Myometrial cell (primary cell): ENCODE measurements around the gene CXCR2. TPM values are rescaled to one million over a fixed set of nuclear protein-coding genes. Genes with fewer than 3 reads are reported as not detected.

Source experiments
- total RNA-seq: library from RNA; depleted of rRNA; stranded (reverse); fragments of >200 nt; gene quantifications from 2 replicates; pipeline ENCODE4 v1.2.3, GENCODE V29; 2015

Gene CXCR2
- total RNA-seq = not detected in 2 replicates

DNA sequence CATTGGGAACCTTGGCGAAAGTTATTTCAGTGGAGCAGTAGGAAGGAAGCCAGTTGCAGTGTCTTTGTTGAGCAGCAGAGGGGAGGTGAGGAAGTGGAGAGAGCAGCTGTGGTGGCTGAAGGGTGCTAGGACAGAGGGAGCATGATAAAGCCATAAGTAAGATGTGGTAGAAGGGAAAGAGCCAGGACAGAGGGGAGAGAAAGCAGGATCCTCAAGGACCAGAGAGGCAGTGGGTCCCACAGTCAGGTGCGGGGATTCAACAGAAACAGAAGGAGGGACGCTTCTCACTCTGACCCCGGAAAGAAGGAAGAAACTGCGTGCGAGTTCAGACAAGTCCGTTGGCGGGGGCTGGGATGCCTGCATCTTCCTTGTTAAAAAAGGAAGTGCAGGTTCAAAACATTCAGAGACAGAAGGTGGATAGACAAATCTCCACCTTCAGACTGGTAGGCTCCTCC lies at the start of gene CXCR2:
Gene CXCR2 (plus strand): TSS at position 403 of the 455 bp plus-strand sequence. CDS start 8,774 bp downstream, outside the sequence.

DNA sequence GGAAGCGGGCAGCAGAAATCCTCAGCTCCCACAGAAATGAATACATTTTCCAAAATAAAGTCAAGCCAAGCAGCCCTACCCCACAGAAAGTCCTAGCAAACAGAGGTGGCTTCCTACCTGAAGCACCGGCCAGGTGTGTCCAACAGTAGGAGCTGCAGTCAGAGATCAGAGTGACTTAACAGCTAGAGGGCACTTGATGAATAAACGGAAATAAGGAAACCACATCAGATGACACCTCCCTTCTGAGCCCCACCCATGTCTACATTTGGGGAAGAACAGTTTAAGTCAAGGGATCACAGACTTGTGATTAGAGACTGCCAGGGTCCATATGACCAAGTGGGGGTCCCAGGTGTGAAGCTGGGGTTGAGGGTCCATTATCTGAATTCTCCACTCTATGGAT lies 41.0 kb downstream of the CXCR2 start, which contains the start of gene CXCR1:
Gene CXCR1 (minus strand): TSS at position 172 of the 400 bp plus-strand sequence. CDS start 1,751 bp downstream, outside the sequence.

Other genes with a start within 250 kb of the CXCR2 start
- 25.9 and 29.1 TPM in 2 replicates for gene TNS1, start 123.0 kb upstream of the CXCR2 start, total RNA-seq
- gene RUFY4, start 56.8 kb upstream of the CXCR2 start, total RNA-seq = not detected in 2 replicates
- gene CXCR1, start 40.9 kb downstream of the CXCR2 start, total RNA-seq = not detected in 2 replicates
- 668 and 714 TPM in 2 replicates for gene ARPC2, start 91.2 kb downstream of the CXCR2 start, total RNA-seq
- 0.53 TPM in 1 of 2 replicates, not detected in the other for gene GPBAR1, start 135.0 kb downstream of the CXCR2 start, total RNA-seq
- 122 and 129 TPM in 2 replicates for gene AAMP, start 144.1 kb downstream of the CXCR2 start, total RNA-seq
- 56.2 and 61.1 TPM in 2 replicates for gene PNKD, start 144.5 kb downstream of the CXCR2 start, total RNA-seq
- gene TMBIM1, start 166.5 kb downstream of the CXCR2 start, total RNA-seq = 215 and 219 TPM in 2 replicates
- not detected in 2 replicates for gene CATIP, start 230.8 kb downstream of the CXCR2 start, total RNA-seq